HepG2 (cell line): ENCODE data around the gene LACTBL1. TPM values are rescaled to one million over a fixed set of nuclear protein-coding genes. Genes with fewer than 3 reads are reported as not detected.

ENCODE experiments used
- ATF2 ChIP-seq: sonication (generic); formaldehyde crosslinking; IDR thresholded peaks from 2 replicates; pipeline ENCODE4 v1.4.0; 2020; ENCODE audit warnings: missing genetic modification reagents
- BRF2 ChIP-seq: sonication (generic); formaldehyde crosslinking; IDR thresholded peaks from 2 replicates; pipeline ENCODE4 v1.8.1; 2022; ENCODE audit warnings: mild to moderate bottlenecking, missing genetic modification reagents
- EZH2 ChIP-seq: conservative IDR thresholded peaks from 2 replicates; pipeline ENCODE4 v1.6.1; 2012; ENCODE audit warnings: mild to moderate bottlenecking, low read depth, low read length, moderate library complexity
- GATAD2A ChIP-seq: IDR thresholded peaks from 2 replicates; pipeline ENCODE4 v1.6.1; 2016
- JDP2 ChIP-seq: sonication (generic); formaldehyde crosslinking; IDR thresholded peaks from 2 replicates; pipeline ENCODE4 v1.8.1; 2022; ENCODE audit warnings: missing genetic modification reagents, borderline replicate concordance
- MAFG ChIP-seq: sonication (generic); formaldehyde crosslinking; IDR thresholded peaks from 2 replicates; pipeline ENCODE4 v1.5.1; 2020; ENCODE audit warnings: mild to moderate bottlenecking, missing genetic modification reagents
- XBP1 ChIP-seq: sonication (generic); formaldehyde crosslinking; IDR thresholded peaks from 2 replicates; pipeline ENCODE4 v1.5.0; 2020; ENCODE audit warnings: missing genetic modification reagents
- ZNF720 ChIP-seq: sonication (generic); formaldehyde crosslinking; IDR thresholded peaks from 2 replicates; pipeline ENCODE4 v1.4.0; 2020; ENCODE audit warnings: missing genetic modification reagents
- ZNF766 ChIP-seq: sonication (generic); formaldehyde crosslinking; IDR thresholded peaks from 2 replicates; pipeline ENCODE4 v1.5.0; 2020; ENCODE audit warnings: missing genetic modification reagents, borderline replicate concordance
- polyA plus RNA-seq, 8 experiments: library from polyadenylated mRNA; depleted of rRNA in 3 of 8; stranded (reverse) in 7 of 8; unstranded in 1 of 8; fragments of >200 nt; fragmentation: Illumina TruSeq in 4 of 8; extraction: Trizol in 4 of 8; gene quantifications; 2 replicates each; pipeline versions ENCODE4 v1.2.1 to v1.2.3, GENCODE V29; 2011 to 2016; ENCODE audit warnings: low read depth in 4 of 8, missing spikeins in 1 of 8, mixed read lengths in 1 of 8; ENCODE audit not compliant: insufficient read depth in 1 of 8
- total RNA-seq, 5 experiments: library from RNA; depleted of rRNA; stranded (reverse); fragments of >200 nt; fragmentation: Illumina TruSeq; extraction: Trizol; gene quantifications; 2 replicates each; pipeline ENCODE4 v1.2.3, GENCODE V29; 2016; ENCODE audit warnings: low read depth in 1 of 5
- TF ChIP-seq, protein P1 (sequence below): sonication (generic); formaldehyde crosslinking; IDR thresholded peaks from 2 replicates; pipeline ENCODE4 v1.5.1; 2020; ENCODE audit warnings: mild to moderate bottlenecking, missing genetic modification reagents, borderline replicate concordance
- TF ChIP-seq, protein P2 (sequence below): sonication (generic); formaldehyde crosslinking; IDR thresholded peaks from 2 replicates; pipeline ENCODE4 v1.4.0; 2020; ENCODE audit warnings: missing genetic modification reagents

Gene LACTBL1
- total and polyA plus RNA-seq, 2 of the 13 experiments (the other 11 are each of a cell fraction or from before 2014, with no cell fraction given): 0.12 to 1.3 TPM

- TF ChIP-seq BRF2 (peak; percentile 84; the same call in 1 of the 2 replicates), EZH2 (no peak), ZNF720 (no peak), JDP2 (no peak), XBP1 (no peak), GATAD2A (CRISPR knock-in tag) (peak; percentile 85), MAFG (CRISPR knock-in tag) (no peak), ZNF766 (CRISPR knock-in tag) (no peak; the same call in 1 of the 2 replicates), ATF2 (CRISPR knock-in tag) (0 out of 2 replicates have a peak, but pooled peaks have one; percentile 55)
- TF ChIP-seq, protein P1, sequence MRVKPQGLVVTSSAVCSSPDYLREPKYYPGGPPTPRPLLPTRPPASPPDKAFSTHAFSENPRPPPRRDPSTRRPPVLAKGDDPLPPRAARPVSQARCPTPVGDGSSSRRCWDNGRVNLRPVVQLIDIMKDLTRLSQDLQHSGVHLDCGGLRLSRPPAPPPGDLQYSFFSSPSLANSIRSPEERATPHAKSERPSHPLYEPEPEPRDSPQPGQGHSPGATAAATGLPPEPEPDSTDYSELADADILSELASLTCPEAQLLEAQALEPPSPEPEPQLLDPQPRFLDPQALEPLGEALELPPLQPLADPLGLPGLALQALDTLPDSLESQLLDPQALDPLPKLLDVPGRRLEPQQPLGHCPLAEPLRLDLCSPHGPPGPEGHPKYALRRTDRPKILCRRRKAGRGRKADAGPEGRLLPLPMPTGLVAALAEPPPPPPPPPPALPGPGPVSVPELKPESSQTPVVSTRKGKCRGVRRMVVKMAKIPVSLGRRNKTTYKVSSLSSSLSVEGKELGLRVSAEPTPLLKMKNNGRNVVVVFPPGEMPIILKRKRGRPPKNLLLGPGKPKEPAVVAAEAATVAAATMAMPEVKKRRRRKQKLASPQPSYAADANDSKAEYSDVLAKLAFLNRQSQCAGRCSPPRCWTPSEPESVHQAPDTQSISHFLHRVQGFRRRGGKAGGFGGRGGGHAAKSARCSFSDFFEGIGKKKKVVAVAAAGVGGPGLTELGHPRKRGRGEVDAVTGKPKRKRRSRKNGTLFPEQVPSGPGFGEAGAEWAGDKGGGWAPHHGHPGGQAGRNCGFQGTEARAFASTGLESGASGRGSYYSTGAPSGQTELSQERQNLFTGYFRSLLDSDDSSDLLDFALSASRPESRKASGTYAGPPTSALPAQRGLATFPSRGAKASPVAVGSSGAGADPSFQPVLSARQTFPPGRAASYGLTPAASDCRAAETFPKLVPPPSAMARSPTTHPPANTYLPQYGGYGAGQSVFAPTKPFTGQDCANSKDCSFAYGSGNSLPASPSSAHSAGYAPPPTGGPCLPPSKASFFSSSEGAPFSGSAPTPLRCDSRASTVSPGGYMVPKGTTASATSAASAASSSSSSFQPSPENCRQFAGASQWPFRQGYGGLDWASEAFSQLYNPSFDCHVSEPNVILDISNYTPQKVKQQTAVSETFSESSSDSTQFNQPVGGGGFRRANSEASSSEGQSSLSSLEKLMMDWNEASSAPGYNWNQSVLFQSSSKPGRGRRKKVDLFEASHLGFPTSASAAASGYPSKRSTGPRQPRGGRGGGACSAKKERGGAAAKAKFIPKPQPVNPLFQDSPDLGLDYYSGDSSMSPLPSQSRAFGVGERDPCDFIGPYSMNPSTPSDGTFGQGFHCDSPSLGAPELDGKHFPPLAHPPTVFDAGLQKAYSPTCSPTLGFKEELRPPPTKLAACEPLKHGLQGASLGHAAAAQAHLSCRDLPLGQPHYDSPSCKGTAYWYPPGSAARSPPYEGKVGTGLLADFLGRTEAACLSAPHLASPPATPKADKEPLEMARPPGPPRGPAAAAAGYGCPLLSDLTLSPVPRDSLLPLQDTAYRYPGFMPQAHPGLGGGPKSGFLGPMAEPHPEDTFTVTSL: 0 out of 2 replicates have a peak, but pooled peaks have one; percentile 30
- TF ChIP-seq, protein P2, sequence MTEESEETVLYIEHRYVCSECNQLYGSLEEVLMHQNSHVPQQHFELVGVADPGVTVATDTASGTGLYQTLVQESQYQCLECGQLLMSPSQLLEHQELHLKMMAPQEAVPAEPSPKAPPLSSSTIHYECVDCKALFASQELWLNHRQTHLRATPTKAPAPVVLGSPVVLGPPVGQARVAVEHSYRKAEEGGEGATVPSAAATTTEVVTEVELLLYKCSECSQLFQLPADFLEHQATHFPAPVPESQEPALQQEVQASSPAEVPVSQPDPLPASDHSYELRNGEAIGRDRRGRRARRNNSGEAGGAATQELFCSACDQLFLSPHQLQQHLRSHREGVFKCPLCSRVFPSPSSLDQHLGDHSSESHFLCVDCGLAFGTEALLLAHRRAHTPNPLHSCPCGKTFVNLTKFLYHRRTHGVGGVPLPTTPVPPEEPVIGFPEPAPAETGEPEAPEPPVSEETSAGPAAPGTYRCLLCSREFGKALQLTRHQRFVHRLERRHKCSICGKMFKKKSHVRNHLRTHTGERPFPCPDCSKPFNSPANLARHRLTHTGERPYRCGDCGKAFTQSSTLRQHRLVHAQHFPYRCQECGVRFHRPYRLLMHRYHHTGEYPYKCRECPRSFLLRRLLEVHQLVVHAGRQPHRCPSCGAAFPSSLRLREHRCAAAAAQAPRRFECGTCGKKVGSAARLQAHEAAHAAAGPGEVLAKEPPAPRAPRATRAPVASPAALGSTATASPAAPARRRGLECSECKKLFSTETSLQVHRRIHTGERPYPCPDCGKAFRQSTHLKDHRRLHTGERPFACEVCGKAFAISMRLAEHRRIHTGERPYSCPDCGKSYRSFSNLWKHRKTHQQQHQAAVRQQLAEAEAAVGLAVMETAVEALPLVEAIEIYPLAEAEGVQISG: peak; percentile 73
Observed at GRCh38 chr1:22963044-22963677, 9.5 kb downstream of the LACTBL1 start (continued).
